Measurements from ENCODE around the gene IGF2BP3.
A peak's percentile ranks its signal among the peaks of the same experiment; 100 is the strongest.

Gene IGF2BP3

DNA sequence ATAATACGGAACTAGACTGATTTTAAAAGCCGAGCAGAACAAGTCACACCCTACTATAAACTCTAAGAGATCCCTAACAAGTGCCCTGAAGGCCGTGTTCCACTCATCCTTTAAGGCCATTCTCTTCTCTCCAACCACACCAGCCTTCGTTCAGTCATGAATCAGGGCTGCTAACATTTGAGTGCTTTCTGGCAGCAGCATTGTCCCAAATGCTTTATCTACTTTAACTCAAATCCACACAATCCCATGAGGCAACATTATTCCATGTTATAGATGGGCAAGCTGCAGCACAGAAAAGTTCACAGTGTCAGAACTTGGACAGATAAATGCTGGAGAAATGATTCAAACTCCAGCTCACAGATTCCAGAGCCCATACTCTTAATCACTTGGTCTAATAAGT, 97.7 kb downstream of the IGF2BP3 start:
- peak overlapping the region; percentile 9; the same call in 1 of the 2 replicates for H3K27ac ChIP-seq (ENCODE audit: extremely low read depth, low read depth, low read length)
- no peak overlapping the region for H3K4me3 ChIP-seq (ENCODE audit: low read depth, low read length)
- H3K9me3 ChIP-seq (ENCODE audit: control insufficient read depth, insufficient read depth, low read depth, low read length) = no peaks in the 10 kb centered on the region; the same call in 1 of the 2 replicates
- peaks cover 40% of the 10 kb centered on the region for H3K4me1 ChIP-seq (ENCODE audit: control insufficient read depth, insufficient read depth, low read length)
- TF ChIP-seq ZNF571 (tag by site-specific recombination; IDR thresholded peaks at IDR 0.05) (no peak), HOXC10 (CRISPR knock-in tag; IDR thresholded peaks at IDR 0.05) (no peak), OVOL3 (tag by site-specific recombination; IDR thresholded peaks at IDR 0.05) (no peak), ZNF585B (tag by site-specific recombination; IDR thresholded peaks at IDR 0.05) (no peak), OSR2 (tag by site-specific recombination; IDR thresholded peaks at IDR 0.05) (no peak), ZNF423 (tag by site-specific recombination; IDR thresholded peaks at IDR 0.05) (no peak), ZNF37A (tag by site-specific recombination; IDR thresholded peaks at IDR 0.05) (no peak), MYNN (tag by site-specific recombination; IDR thresholded peaks at IDR 0.05; ENCODE audit: borderline replicate concordance) (no peak), ZNF624 (tag by site-specific recombination; IDR thresholded peaks at IDR 0.05) (no peak), ZFP41 (tag by site-specific recombination; IDR thresholded peaks at IDR 0.05; ENCODE audit: borderline replicate concordance) (no peak), ZEB2 (tag by site-specific recombination; IDR thresholded peaks at IDR 0.05) (no peak), ZNF623 (tag by site-specific recombination; IDR thresholded peaks at IDR 0.05) (no peak), GFI1B (tag by site-specific recombination; IDR thresholded peaks at IDR 0.05) (no peak), ZNF184 (tag by site-specific recombination; IDR thresholded peaks at IDR 0.05) (no peak), ZBTB1 (tag by site-specific recombination; IDR thresholded peaks at IDR 0.05) (no peak), ZSCAN30 (tag by site-specific recombination; IDR thresholded peaks at IDR 0.05) (no peak)
- TF ChIP-seq, protein P1, sequence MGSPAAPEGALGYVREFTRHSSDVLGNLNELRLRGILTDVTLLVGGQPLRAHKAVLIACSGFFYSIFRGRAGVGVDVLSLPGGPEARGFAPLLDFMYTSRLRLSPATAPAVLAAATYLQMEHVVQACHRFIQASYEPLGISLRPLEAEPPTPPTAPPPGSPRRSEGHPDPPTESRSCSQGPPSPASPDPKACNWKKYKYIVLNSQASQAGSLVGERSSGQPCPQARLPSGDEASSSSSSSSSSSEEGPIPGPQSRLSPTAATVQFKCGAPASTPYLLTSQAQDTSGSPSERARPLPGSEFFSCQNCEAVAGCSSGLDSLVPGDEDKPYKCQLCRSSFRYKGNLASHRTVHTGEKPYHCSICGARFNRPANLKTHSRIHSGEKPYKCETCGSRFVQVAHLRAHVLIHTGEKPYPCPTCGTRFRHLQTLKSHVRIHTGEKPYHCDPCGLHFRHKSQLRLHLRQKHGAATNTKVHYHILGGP (tag by site-specific recombination; IDR thresholded peaks at IDR 0.05) = no peak
- TF ChIP-seq, protein P2, sequence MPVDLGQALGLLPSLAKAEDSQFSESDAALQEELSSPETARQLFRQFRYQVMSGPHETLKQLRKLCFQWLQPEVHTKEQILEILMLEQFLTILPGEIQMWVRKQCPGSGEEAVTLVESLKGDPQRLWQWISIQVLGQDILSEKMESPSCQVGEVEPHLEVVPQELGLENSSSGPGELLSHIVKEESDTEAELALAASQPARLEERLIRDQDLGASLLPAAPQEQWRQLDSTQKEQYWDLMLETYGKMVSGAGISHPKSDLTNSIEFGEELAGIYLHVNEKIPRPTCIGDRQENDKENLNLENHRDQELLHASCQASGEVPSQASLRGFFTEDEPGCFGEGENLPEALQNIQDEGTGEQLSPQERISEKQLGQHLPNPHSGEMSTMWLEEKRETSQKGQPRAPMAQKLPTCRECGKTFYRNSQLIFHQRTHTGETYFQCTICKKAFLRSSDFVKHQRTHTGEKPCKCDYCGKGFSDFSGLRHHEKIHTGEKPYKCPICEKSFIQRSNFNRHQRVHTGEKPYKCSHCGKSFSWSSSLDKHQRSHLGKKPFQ (tag by site-specific recombination; IDR thresholded peaks at IDR 0.05) = no peak
- TF ChIP-seq, protein P3, sequence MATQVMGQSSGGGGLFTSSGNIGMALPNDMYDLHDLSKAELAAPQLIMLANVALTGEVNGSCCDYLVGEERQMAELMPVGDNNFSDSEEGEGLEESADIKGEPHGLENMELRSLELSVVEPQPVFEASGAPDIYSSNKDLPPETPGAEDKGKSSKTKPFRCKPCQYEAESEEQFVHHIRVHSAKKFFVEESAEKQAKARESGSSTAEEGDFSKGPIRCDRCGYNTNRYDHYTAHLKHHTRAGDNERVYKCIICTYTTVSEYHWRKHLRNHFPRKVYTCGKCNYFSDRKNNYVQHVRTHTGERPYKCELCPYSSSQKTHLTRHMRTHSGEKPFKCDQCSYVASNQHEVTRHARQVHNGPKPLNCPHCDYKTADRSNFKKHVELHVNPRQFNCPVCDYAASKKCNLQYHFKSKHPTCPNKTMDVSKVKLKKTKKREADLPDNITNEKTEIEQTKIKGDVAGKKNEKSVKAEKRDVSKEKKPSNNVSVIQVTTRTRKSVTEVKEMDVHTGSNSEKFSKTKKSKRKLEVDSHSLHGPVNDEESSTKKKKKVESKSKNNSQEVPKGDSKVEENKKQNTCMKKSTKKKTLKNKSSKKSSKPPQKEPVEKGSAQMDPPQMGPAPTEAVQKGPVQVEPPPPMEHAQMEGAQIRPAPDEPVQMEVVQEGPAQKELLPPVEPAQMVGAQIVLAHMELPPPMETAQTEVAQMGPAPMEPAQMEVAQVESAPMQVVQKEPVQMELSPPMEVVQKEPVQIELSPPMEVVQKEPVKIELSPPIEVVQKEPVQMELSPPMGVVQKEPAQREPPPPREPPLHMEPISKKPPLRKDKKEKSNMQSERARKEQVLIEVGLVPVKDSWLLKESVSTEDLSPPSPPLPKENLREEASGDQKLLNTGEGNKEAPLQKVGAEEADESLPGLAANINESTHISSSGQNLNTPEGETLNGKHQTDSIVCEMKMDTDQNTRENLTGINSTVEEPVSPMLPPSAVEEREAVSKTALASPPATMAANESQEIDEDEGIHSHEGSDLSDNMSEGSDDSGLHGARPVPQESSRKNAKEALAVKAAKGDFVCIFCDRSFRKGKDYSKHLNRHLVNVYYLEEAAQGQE (tag by site-specific recombination; IDR thresholded peaks at IDR 0.05) = no peak
- ChIA-PET CTCF (no interaction called here), POLR2A (interaction anchor here (1.4 kb wide), 1 partner anchor 10 kb away, joined by 3 read pairs; no protein-coding TSS in a partner anchor)
- peaks cover 0 to 11% of the 10 kb centered on the region in 2 experiments; a peak in 2 of 3 replicates for H3K36me3 ChIP-seq (ENCODE audit: control insufficient read depth in 2 of 2, insufficient read depth in 1 of 2, low read length in 2 of 2)

DNA sequence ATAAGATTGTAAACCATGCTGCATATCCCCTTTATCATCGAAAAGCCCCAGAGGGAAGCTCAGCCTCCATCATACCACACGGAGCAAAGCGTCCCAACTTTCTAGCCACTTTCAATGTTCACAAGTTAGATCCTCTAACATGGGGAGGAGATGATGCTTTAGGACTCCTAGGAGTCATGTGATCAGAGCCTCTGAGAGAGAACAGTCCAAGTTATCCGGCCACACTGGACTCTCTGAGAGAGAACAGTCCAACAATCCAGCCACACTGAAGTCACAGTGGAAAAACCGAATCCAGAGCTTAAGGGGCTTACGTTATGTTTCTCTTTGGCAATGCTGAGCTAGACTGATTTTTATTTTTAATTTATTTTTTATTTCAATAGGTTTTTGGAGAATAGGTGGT, 98.6 kb downstream of the IGF2BP3 start:
- ChIA-PET CTCF (interaction anchor here (0.6 to 1.2 kb wide), 4 partner anchors 13 to 822 kb away, joined by 3 read pairs; no protein-coding TSS in a partner anchor), POLR2A (interaction anchor here (1.4 kb wide), 1 partner anchor 9 kb away, joined by 3 read pairs; no protein-coding TSS in a partner anchor)
- Histone ChIP-seq H3K36me3 (ENCODE audit: control insufficient read depth in 2 of 2, insufficient read depth in 1 of 2, low read length in 2 of 2) (peaks cover 3 to 8% of the 10 kb centered on the region in 2 experiments; a peak in 2 of 3 replicates), H3K4me3 (ENCODE audit: low read depth, low read length) (no peak overlapping the region), H3K9me3 (ENCODE audit: control insufficient read depth, insufficient read depth, low read depth, low read length) (no peaks in the 10 kb centered on the region; the same call in 1 of the 2 replicates), H3K4me1 (ENCODE audit: control insufficient read depth, insufficient read depth, low read length) (peaks cover 40% of the 10 kb centered on the region), H3K27ac (ENCODE audit: extremely low read depth, low read depth, low read length) (no peak overlapping the region)
- TF ChIP-seq ZNF266 (tag by site-specific recombination; IDR thresholded peaks at IDR 0.05; ENCODE audit: low read depth) = no peak
- TF ChIP-seq, protein P4, sequence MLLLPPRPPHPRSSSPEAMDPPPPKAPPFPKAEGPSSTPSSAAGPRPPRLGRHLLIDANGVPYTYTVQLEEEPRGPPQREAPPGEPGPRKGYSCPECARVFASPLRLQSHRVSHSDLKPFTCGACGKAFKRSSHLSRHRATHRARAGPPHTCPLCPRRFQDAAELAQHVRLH (tag by site-specific recombination; IDR thresholded peaks at IDR 0.05) = no peak
- no peak for TF ChIP-seq ZNF843 (tag by site-specific recombination; IDR thresholded peaks at IDR 0.05)

Data from HEK293 (cell line).